SK-N-SH treated with all-trans-retinoic acid at 6 μM for 48 hours (cell line): ENCODE measurements around the gene LIMCH1.
A peak's percentile ranks its signal among the peaks of the same experiment; 100 is the strongest.

Experiments used
- CSDC2 ChIP-seq: fragments of 250-450 bp; sonication (Bioruptor Pico); IDR thresholded peaks from 2 replicates; pipeline ENCODE4 v1.5.0; 2020; ENCODE audit warnings: mild to moderate bottlenecking, moderate library complexity
- POU6F1 ChIP-seq: fragments of 250-450 bp; sonication (Bioruptor Pico); IDR thresholded peaks from 2 replicates; pipeline ENCODE4 v1.8.0; 2021; ENCODE audit warnings: low read depth, mild to moderate bottlenecking, moderate library complexity, borderline replicate concordance
- PPARA ChIP-seq: fragments of 250-450 bp; sonication (Bioruptor Pico); IDR thresholded peaks from 2 replicates; pipeline ENCODE4 v1.5.0; 2020; ENCODE audit warnings: mild to moderate bottlenecking, borderline replicate concordance
- TCF4 ChIP-seq: fragments of 250-450 bp; sonication (Bioruptor Pico); IDR thresholded peaks from 2 replicates; pipeline ENCODE4 v1.8.0; 2021; ENCODE audit warnings: mild to moderate bottlenecking, moderate library complexity, borderline replicate concordance
- TOX ChIP-seq: fragments of 250-450 bp; sonication (Bioruptor Pico); IDR thresholded peaks from 2 replicates; pipeline ENCODE4 v1.8.0; 2021; ENCODE audit warnings: mild to moderate bottlenecking, moderate library complexity, borderline replicate concordance
- ZFP3 ChIP-seq: fragments of 250-450 bp; sonication (Bioruptor Pico); IDR thresholded peaks from 2 replicates; pipeline ENCODE4 v1.5.0; 2020; ENCODE audit warnings: mild to moderate bottlenecking, moderate library complexity
- ZFP30 ChIP-seq: fragments of 450-650 bp; formaldehyde crosslinking; IDR thresholded peaks from 2 replicates; pipeline ENCODE4 v1.5.0; 2022; ENCODE audit warnings: mild to moderate bottlenecking, moderate library complexity
- ZNF565 ChIP-seq: fragments of 450-650 bp; formaldehyde crosslinking; conservative IDR thresholded peaks from 2 replicates; pipeline ENCODE4 v1.5.0; 2020; ENCODE audit warnings: low read depth, mild to moderate bottlenecking, moderate library complexity
- TF ChIP-seq, protein P1 (sequence below): fragments of 250-450 bp; sonication (Bioruptor Pico); IDR thresholded peaks from 2 replicates; pipeline ENCODE4 v1.8.0; 2020; ENCODE audit warnings: mild to moderate bottlenecking, moderate library complexity, borderline replicate concordance
- TF ChIP-seq, protein P2 (sequence below): fragments of 250-450 bp; sonication (Bioruptor Pico); IDR thresholded peaks from 2 replicates; pipeline ENCODE4 v1.5.1; 2020; ENCODE audit warnings: low read depth, mild to moderate bottlenecking, moderate library complexity

- TF ChIP-seq ZFP30 (CRISPR knock-in tag) (no peak), PPARA (CRISPR knock-in tag) (no peak), POU6F1 (no peak), CSDC2 (CRISPR knock-in tag) (no peak), TCF4 (CRISPR knock-in tag) (no peak), ZFP3 (CRISPR knock-in tag) (peak; percentile 97), ZNF565 (no peak), TOX (CRISPR knock-in tag) (no peak)
- TF ChIP-seq, protein P1, sequence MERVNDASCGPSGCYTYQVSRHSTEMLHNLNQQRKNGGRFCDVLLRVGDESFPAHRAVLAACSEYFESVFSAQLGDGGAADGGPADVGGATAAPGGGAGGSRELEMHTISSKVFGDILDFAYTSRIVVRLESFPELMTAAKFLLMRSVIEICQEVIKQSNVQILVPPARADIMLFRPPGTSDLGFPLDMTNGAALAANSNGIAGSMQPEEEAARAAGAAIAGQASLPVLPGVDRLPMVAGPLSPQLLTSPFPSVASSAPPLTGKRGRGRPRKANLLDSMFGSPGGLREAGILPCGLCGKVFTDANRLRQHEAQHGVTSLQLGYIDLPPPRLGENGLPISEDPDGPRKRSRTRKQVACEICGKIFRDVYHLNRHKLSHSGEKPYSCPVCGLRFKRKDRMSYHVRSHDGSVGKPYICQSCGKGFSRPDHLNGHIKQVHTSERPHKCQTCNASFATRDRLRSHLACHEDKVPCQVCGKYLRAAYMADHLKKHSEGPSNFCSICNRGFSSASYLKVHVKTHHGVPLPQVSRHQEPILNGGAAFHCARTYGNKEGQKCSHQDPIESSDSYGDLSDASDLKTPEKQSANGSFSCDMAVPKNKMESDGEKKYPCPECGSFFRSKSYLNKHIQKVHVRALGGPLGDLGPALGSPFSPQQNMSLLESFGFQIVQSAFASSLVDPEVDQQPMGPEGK (CRISPR knock-in tag), result no peak
- TF ChIP-seq, protein P2, sequence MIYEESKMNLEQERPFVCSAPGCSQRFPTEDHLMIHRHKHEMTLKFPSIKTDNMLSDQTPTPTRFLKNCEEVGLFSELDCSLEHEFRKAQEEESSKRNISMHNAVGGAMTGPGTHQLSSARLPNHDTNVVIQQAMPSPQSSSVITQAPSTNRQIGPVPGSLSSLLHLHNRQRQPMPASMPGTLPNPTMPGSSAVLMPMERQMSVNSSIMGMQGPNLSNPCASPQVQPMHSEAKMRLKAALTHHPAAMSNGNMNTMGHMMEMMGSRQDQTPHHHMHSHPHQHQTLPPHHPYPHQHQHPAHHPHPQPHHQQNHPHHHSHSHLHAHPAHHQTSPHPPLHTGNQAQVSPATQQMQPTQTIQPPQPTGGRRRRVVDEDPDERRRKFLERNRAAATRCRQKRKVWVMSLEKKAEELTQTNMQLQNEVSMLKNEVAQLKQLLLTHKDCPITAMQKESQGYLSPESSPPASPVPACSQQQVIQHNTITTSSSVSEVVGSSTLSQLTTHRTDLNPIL (CRISPR knock-in tag), result no peak
Measured at GRCh38 chr4:41514169-41514568, 23.8 kb upstream of the LIMCH1 start.
